Stimulated activated CD8-positive, alpha-beta memory T cell treated with anti-CD3 and anti-CD28 coated beads, Interleukin-4, amount 100 ng/mL, for 1 hour (primary cell): ENCODE data around the gene PDE8A.

Experiments
- DNase-seq, 2 donors: peaks; one replicate each; pipeline ENCODE4 v3.0.0-alpha.2; 2020; ENCODE audit warnings: low read depth in 2 of 2, low spot score in 1 of 2

The PDE8A gene

GRCh38 chr15:85031944-85032558, 50.4 kb downstream of the PDE8A start:
- no peak for DNase-seq

DNA sequence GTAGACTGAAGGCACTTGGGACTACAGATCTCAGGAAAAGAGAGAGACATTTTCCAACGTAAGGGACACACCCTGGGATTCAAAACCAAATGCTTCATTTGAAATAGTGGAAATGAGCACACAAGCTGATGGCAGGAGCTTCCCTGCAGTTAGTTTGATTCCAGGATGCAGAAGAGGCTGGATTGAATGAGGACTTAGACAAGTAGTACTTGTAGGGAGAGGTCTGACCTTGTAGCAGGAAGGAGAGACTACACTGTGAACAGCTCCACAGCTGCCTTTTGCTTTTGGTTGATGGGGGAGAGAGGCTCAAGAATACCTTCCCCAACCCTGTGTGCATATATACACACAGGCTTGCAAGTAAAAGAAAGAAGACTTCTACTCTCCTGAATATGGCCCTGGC, 51.5 kb downstream of the PDE8A start:
- DNase-seq, result no peak

- no peak for DNase-seq
Measured at GRCh38 chr15:85034276-85034675, 52.6 kb downstream of the PDE8A start.

- no peak for DNase-seq
Measured at GRCh38 chr15:85035980-85036379, 54.3 kb downstream of the PDE8A start.

GRCh38 chr15:85036716-85037115, 55.1 kb downstream of the PDE8A start:
- DNase-seq, result no peak

GRCh38 chr15:85037641-85038040, 56.0 kb downstream of the PDE8A start:
- DNase-seq, result no peak

DNA sequence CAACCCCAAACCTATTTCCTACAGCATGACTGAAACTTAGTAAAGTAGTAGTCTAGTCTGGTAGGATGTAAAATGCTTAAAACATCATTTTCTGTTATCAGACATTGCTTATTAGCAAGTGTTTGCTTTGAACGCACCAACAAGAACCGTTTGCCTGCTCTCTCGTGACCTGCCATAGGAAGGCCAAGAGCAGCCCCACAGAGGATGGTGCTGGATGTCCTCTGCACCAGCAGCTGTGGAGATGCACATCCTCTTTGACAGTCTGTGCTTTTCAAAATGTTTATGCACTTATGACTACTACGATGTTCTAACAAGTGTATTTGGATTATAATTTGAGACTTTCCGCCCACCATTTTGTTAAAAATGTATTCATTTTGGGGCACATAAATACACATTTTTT, 59.6 kb downstream of the PDE8A start:
- DNase-seq, result no peak

- DNase-seq, result no peak
Measured at GRCh38 chr15:85044251-85044853, 62.7 kb downstream of the PDE8A start.

DNA sequence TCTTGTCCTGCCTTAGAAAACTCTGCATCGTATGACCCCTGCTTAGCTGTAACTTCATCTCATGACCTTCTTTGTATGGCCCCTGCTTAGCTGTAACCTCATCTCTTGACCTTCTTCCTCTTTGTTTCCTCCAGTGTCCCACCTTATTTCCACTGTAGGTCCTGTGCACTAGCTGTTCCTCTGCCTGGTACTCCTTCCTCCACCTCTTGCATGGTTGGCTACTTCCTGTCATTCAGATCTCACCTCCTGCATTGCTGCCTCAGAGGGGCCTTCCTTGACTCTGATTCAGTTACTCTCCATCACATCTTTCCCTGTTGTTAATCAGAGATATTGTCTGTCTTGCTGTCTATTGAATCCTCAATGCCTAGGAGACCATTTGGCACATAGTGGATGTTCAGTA, 63.2 kb downstream of the PDE8A start:
- DNase-seq, result no peak

- no peak for DNase-seq
Measured at GRCh38 chr15:85045615-85046014, 64.0 kb downstream of the PDE8A start.

DNA sequence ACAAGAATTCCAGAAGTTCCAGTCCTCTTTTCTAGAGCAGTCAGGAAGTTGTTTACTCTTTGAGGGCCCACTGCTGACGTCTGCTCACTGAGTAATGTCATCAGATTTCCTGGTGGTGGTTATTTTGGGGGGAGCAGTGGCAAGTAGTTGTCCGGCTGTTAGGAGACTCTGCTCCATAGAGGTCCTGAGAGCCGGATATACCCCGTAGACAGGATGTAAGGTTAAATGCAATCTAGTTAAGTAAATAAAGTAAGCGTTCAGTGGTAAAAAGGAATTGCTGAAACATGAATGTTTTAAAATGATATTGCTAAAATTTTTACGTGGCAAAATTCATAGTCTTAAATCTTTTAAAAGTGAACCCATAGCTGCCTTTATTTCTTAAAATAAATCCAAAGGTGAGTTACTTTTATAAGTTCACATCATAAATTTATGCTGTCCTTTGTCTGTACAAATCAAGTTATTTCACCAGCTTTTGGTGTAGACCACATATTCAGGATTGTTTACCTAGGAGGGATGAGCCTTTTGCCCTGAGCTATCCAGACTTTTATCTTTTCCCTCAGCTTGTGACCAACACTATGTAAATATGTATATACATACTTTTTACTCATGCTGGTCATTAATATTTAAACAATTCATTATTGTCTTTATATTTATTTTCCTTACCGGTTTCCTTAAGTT, 65.8 kb downstream of the PDE8A start:
- no peak for DNase-seq

DNA sequence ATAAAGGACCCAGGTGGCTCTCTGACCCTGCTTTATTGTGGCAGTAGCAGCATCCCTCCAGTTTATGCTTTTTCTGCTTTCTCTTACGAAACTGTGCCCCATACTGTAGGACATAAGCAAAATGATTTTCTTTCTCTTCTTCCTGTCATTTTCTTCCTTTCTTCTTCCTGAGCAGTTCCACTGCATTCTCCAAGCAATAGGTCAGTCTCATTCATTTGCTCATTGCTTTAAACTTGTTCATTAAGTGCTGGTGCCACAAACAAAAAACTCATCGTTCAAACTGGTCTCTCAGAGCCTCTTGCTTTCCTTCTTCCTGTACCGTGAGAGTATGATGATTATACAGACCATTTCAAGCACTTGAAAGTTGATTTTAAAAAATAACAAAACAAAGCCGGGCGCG, 66.8 kb downstream of the PDE8A start:
- no peak for DNase-seq

DNA sequence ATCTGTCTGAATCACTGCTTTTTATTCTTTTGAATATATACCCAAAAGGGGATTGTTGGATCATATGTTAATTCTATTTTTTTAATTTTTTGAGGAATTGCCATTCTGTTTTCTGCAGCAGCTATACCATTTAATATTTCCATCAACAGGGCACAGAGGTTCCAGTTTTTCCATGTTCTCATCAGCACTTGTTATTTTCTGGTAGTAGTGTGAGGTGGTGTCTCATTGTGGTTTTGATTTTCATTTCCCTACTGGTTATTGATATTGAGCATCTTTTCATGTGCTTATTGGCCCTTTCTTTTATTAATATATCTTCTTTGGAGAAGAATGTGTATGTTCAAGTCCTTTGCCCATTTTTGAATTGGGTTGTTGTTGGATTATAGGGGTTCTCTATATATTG, 68.1 kb downstream of the PDE8A start:
- DNase-seq, result no peak

DNA sequence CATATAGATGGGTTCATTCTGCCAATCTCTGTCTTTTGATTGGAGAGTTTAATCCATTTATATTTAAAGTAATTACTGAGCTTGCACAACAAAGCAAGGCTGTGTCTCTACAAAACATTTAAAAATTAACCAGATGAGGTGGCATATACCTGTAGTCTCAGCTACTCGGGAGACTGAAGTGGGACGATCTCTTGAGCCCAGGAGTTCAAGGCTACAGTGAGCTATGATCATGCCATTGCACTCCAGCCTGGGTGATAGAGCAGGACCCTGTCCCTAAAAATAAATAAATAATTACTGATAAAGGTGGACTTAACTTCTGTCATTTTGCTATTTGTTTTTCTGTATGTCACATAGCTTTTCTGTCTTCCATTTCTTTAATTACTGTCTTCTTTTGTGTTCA, 78.1 kb downstream of the PDE8A start:
- no peak for DNase-seq

DNA sequence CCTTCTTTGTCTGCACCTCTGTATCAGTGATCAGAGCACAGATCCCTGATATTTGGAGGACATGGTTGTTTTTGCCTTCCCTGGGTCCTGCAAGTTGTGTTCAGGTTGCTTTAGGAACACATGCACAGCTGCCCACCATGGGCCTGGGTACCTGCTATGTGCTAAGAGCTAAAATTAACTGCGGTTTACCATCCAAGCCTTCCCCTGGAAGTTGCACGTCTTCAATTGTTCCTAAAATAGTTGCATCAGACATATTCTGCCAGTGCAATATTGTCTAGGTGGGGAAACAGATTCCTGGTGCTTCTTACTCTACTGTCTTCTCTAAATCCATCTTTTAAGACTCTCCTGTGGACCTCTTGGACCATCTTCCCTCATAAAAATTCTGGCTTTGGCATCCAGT, 80.9 kb downstream of the PDE8A start:
- DNase-seq, result no peak

DNA sequence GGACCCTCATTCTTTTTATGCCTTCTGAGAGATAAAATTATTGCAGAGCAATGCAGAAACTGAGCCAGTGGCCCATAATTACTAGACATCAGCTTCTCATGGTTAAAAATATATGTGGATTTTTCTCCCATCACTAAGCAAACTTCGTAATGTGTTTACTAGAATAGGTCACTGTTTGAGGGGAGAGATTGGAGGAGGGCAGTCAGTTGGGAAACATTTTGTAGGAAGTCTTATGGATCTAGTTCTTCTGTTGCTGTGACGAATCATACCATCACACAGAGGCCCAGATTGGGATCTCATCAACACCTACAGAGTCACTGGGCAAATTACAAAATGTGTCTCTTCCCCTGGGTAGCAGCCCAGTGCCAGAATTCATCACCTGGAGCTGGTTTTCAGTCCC, 81.4 kb downstream of the PDE8A start:
- DNase-seq, result no peak

DNA sequence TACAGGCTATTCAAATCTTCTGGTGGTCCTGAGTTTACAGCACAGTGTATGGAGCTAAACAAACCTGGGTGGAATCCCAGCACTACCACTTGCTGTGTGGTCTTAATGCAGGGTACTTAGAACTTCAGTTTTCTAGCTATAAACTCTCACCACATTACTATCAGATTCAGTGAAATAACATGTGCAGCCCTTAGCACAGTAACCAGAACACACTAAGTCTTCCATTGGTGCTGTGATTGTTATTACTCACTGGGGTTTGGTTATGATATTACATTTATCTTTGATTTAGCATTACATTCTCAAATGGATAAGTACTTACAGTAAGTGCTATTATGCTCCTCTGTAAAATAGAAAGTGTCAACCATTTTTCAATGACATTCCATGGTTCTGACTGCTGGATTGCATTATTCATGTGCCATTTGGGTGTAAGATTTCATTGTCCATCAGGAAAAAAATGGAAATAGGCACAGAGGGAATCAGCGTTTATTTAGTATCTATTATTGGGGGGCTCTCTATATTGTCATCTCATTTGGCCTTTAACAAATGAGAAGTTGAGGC, 81.9 kb downstream of the PDE8A start:
- DNase-seq, result no peak

DNA sequence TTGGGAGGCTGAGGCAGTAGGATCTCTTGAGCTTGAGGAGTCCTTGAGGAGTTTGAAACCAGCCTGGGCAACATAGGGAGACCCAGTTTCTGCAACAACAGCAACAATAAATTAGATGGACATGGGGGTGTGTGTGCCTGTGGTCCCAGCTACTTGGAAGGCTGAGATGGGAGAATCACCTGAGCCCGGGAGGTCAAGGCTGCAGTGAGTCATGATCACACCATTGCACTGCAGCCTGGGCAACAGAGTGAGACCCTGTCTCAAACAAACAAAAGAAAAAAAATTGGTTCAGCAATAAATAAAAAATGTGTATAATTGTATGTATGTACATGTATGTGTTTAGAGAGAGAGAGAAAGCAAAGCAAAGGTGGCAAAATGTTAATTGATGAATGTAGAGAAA, 83.1 kb downstream of the PDE8A start:
- DNase-seq, result no peak

- no peak for DNase-seq
Measured at GRCh38 chr15:85071061-85071460, 89.4 kb downstream of the PDE8A start.

- DNase-seq, result no peak
Measured at GRCh38 chr15:85071504-85071903, 89.8 kb downstream of the PDE8A start.

GRCh38 chr15:85072917-85073316, 91.3 kb downstream of the PDE8A start:
- DNase-seq, result no peak

DNA sequence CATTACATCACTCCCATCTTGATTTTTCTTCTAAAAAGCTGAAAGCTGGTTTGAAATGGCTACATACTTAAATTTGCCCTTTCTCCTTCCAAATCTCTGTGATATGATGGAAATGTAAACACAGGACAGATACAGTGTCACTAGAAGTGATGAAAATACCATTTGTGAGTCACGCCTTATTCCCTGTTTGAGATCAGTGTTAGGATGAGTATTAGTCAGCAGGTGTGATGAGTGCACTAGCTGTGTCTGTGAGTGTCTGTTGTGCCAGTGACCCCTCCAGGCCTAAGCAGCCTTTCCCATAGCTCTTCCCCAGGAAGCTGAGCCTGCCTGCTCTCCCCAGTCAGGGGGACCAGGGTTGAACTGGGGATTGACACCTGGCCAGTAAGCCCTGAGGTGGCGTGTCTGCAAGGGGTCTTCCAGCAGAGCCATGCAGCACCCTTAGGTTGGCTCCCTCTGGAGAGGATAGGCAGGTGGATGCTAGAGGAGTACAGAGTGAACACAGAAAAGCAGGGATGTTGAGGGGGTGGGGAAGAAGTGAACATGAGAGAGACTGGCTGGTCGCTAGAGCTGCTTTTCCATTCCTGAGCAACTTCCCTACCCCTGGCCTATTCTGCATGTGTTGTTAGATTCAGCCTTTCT, 92.0 kb downstream of the PDE8A start:
- DNase-seq, result no peak
